Activated CD4-positive, CD25-positive, alpha-beta regulatory T cell treated with anti-CD3 and anti-CD28 coated beads, Interleukin-2, amount 50 U/mL, for 16 hours (primary cell): ENCODE results near the gene FCHSD2.

ENCODE experiments used
- DNase-seq: peaks from one replicate; pipeline ENCODE4 v3.0.0-alpha.2; 2020; ENCODE audit warnings: low read depth, low spot score

FCHSD2 gene

GRCh38 chr11:72972496-72973128, 169.5 kb downstream of the FCHSD2 start:
- DNase-seq = no peak

DNA sequence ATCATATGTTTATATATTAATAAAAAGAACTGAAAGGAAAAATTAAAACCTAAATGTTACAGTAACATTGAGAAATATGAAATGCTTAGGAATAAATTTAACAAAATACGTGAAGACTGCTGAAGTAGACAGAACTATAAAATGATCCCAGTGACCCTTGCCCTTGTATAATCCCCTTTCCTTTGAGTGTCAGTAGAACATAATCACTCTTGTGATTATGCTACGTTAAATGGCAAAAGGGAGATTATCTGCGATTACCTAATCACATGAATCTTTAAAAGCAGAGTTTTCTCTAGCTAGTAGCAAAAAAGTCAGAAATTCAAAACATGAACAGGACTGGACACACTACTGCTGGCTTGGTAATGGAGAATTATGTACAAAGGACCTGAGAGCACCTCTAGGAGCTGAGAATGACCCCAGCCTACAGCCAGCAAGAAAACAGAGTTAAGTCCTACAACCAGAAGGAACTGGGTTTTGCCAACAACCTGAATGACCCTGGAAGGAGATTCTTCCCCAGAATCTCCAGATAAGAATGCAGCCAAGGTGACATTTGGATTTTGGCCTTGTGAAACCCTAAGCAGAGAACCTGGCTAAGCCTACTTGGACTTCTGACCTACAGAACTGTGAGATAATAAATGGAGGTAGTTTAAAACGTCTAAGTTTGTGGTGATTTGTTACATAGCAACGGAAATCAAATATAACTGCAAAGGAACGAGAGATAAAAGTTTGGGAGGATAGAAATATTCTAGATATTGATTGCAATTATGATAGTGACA, 170.7 kb downstream of the FCHSD2 start:
- no peak for DNase-seq

DNA sequence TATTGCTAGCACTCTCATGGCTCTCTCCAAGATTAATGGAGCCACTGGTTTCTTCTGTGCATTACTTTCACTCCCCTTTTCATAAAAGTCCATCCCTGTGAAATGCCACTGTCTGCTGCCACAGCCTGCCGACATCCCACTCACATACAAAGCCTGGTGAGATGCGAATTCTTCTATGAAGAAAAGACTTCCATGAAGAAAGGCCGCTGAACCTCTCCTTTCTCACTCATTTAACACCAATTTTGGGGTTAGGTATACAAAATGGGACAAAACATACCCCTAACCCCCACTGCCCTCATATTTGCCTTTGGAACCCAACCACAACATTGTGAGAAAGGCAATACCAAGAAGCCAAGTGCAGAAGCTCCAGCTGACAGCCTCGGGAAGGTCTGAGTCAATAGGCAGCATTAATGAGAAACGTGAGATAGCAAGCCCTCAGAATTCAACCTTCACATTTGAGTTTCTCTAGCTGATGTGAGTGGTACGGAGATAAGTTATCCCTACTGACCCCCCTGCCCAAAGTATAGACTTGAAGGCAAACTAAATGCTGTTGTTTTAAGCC, 171.5 kb downstream of the FCHSD2 start:
- no peak for DNase-seq

DNA sequence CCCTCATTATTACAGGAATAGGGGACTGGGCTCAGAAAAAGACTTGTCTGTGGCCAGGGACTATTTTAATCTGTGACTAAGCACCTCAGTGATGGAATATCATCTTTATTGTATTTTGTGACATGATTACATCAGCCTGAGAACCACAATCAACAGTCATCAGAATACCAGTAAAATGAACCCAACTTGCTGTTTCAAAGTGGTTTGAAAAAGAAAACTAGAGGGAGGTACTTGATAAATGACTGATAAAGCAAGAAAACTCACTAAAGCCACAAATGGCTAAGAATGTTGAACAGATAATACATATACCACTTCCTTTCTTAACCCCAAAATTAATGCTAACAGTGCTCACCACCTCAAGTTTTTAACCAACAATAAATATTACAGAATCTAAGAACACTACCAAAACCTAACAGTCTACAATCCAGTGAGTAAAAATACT, 172.2 kb downstream of the FCHSD2 start:
- no peak for DNase-seq

- DNase-seq = no peak
Observed at GRCh38 chr11:72968390-72968789, 173.7 kb downstream of the FCHSD2 start.

- no peak for DNase-seq
Observed at GRCh38 chr11:72965672-72966071, 176.4 kb downstream of the FCHSD2 start.

DNA sequence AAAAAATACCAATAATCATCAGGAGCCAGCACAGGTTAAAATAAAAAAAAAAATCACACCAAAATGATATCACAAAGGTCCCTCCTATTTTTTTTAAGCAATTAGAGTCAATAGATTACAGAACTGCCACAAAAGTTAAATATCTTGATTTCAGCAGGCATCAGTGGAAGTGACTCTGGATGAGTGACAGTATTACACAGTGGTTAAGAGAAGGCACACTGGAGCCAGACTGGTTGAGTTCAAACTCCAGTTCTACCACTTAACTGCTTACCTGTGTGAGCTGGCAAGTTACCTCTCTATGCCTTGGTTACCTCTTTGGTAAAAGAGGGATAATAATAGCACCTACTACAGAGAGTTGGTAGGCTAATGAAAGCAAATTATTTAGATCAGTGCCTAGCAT, 179.4 kb downstream of the FCHSD2 start:
- no peak for DNase-seq

GRCh38 chr11:72962084-72962483, 180.0 kb downstream of the FCHSD2 start:
- DNase-seq = no peak

- no peak for DNase-seq
Observed at GRCh38 chr11:72959998-72960731, 182.0 kb downstream of the FCHSD2 start.

DNA sequence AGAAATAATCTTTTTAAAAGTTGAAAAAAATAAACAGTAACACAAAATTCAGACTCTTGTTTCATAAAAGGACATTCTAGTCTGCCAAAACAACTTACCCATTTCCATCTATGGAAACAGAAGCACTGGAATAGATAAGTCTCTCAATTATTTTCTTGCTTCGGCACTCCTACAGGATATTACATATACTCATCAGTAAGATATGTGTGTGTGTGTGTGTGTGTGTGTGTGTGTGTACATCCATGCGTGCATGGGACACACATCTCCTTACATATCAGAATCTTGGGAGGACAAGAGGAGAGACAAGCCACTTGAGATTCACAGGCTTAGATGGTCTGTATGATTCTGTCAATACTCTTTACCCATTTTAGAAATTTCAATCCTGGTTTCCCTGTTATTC, 183.3 kb downstream of the FCHSD2 start:
- DNase-seq = no peak

DNA sequence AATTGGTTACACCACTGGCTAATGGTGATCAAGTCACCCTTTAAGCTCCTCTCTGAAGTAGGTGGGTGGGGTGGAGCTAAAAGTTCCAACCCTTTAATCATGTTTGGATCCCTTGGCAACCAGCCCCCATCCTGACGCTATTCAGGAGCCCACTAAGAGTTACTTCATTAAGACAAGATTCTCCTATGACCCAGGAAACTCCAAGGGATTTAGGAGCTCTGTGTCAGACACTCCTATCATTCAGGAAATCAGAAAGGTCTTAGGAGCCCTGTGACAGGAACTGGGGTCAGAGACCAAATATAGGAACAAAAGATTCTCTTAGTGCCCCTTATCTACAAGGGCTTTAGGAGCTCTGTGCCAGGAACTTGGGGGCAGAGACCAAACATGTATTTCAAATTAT, 186.7 kb downstream of the FCHSD2 start:
- DNase-seq = no peak

GRCh38 chr11:72954860-72955259, 187.3 kb downstream of the FCHSD2 start:
- no peak for DNase-seq

DNA sequence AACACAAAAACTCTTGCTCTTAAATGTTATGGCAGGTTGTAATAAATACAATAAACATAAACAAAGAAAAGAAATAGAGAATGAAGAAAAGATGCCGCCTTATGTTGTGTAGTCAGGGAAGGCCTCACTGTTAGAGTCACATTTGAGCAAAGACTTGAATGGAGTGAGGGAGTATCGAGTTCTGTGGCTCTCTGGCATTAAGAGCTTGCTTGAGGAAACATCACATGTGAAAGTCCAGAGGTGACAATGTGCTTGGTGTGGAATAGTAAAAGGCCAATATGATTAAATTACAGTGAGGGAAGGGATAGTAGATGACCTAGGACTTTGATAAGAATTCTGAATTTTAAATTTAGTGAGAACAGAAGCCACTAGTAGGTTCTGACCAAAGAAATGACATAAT, 188.5 kb downstream of the FCHSD2 start:
- DNase-seq = no peak

DNA sequence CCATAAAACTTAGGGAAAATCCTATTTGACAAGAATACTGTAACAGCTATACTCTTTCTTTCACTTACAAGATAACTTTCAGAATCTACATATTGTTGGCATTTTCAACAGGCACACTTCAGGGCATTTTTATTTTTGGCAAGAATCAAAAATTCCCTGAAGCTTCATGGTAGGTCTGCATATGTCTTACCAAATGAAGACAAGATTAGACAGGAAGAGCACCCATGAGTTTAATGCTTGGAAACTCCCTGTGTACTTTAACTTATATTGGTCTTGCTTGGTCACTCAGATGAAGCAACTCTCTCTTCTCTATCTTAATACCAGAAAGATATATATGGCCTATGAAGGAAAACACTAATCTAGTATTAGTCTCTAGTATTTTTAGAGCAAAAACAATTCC, 190.2 kb downstream of the FCHSD2 start:
- no peak for DNase-seq

DNA sequence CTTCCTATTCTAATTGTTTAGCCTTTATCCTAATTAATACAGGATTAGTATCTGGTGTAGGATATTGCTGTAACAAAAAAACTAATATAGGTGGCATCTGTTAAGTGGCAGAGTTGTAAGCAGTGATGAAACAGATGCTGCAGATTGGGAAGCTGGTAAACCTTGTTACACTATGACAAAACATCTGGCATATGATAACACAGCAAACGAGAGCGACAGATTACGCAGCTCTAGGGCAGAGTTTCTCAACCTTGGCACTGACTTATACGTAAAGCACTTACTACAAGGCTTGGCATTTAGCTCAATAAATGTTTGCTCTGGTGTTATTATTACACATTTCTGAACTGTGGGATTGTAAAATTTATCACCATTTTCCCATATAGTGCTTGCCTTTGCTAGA, 190.9 kb downstream of the FCHSD2 start:
- no peak for DNase-seq

DNA sequence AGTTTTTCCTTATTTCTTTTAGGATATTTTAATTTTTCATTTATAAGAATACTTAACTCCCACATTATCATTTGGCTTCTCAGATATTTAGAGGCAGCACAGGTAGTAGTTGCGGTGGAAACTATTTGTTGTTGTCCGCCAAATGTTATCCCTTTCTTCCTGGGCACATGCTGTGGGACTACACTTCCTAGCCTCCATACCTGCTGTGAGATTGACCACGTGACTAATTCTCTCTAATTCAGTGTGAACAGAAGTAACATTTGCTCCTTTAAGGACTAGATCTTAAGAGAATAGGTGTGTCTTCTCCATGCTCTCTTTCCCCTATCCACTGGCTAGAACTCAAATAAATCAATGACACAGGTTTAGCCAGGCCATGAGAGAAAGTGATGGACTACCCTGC, 191.4 kb downstream of the FCHSD2 start:
- no peak for DNase-seq

DNA sequence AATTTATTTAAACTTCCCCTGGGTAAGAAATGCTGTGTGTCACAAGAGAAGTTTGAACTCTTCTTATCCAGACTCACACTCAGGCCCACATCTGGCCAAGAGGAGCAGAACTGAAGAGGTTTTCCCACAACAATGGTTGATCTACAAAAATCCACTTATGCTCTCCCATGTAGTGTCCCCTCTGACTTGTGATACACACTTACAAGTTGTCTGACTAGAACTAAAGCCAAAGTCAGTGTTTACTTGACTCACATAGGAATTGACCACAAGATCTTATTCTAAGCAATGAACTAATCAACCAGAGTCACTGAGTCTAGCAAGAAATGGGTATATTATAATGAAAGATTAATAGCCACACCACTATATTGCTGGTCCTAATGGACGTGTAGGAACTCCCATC, 194.9 kb downstream of the FCHSD2 start:
- DNase-seq = no peak

GRCh38 chr11:72943664-72944063, 198.5 kb downstream of the FCHSD2 start:
- DNase-seq = no peak

GRCh38 chr11:72940417-72940816, 201.7 kb downstream of the FCHSD2 start:
- no peak for DNase-seq

- DNase-seq = no peak
Observed at GRCh38 chr11:72939031-72939430, 203.1 kb downstream of the FCHSD2 start.

- no peak for DNase-seq
Observed at GRCh38 chr11:72937439-72937838, 204.7 kb downstream of the FCHSD2 start.

DNA sequence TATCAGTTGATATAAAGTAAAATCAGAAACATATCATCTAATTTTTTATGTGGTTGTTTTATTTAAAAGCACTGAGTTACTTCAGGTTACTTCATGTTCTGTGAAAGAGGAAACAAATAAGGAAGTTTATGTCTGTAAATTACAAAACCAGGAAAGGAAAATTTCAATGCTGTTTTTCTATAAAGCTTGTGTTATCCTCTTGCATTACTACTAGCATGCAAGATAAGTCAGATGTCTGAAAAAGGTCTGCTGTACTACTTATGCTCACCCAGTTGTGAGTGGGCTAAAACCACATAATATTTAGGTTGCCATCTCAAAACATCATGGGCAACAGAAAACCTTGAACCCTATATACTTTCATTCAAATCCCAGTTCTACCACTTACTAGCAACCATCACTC, 206.4 kb downstream of the FCHSD2 start:
- no peak for DNase-seq
